NCI-H146 treated with DMSO at 0.1 percent for 48 hours (cell line): ENCODE data around the gene SCCPDH.
A peak's percentile ranks its signal among the peaks of the same experiment; 100 is the strongest.
"Not testable (repeated sequence)": the region's sequence is repeated elsewhere in the genome, so short reads cannot be mapped to it uniquely, and the experiment has no call there.

Source experiments
- DNase-seq: peaks from one replicate; lab custom pipeline; 2025; ENCODE audit not compliant: unreplicated experiment; lab: John Stamatoyannopoulos, UW

SCCPDH gene

DNA sequence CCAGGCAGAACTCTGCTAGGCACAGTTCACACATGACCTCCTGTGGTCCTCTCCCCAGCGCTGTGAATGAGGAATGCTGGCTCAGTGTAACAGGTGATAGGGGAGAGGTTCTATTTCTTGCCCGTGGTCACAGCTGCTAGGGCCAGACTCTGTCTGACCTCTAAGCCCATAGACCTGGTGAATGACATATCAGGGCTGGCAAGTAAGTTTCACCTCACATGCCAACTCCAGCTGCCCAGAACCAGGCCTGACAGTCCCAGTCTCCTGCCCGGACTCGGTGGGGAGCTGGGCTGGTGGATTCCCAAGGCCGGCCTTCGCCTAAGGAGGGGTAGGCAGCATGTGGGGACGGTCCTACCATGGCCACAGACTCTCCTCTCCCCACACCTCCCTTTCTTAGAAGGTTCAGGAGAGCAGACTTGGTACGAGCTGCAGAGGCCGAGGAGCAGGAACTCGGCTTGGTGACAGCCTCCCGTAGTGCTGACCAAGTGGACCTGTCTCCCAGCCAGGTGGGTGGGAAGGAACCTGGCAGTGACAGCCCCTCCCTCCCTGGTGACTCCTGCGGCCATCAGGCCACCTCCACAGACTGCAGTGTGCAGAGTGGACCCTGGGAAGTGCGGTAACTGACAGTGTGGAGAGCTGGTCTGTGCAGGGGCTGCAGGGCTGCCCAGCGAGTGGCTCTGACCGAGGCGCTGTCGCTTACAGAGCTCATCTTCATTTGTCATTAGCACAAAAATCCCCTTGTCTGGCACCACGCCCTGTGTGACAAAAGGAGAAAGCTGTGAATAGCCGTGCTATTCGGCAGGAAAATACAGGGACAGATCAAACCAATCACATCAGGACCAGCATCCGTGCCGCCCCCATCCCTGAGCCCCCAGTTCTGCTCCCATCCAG is 74.6 kb downstream of the SCCPDH start:
- no peak for DNase-seq

DNA sequence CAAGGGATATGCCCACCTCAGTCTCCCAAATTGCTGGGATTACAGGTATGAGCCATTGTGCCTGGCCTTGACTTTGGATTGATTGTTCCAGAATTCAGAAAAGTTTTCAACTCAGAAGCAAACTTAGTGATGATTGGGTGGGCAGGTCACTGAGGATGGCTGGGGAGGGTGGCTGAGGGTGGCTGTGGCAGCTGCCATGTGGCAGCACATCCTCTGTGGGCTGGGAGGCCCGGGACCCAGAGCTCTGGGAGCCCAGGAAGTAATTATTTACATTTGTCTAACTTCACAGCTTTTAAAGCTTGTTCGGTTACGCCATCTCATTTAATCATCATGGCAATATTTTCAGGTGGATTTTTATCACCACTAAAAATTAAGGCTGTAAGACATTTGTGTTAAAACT is 76.1 kb downstream of the SCCPDH start:
- no peak for DNase-seq

DNA sequence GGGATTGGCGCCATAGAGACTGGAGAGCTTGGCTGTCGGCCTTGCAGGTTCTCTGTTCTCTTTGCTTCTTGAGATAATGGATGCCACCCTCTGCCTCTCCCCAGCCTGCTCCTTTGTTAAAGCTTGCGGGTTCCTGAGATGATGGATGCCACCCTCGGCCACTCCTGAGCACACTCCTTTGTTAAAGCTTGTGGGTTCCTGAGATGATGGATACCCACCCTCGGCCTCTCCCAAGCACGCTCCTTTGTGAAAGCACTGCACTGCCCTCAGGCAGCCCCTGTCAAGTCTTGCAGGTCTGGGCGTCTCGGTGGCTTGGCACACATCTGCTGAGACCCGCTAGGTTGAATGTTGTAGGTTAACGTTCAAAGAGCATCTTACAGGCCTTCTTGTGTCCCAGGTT is 76.5 kb downstream of the SCCPDH start:
- DNase-seq, result no peak

DNA sequence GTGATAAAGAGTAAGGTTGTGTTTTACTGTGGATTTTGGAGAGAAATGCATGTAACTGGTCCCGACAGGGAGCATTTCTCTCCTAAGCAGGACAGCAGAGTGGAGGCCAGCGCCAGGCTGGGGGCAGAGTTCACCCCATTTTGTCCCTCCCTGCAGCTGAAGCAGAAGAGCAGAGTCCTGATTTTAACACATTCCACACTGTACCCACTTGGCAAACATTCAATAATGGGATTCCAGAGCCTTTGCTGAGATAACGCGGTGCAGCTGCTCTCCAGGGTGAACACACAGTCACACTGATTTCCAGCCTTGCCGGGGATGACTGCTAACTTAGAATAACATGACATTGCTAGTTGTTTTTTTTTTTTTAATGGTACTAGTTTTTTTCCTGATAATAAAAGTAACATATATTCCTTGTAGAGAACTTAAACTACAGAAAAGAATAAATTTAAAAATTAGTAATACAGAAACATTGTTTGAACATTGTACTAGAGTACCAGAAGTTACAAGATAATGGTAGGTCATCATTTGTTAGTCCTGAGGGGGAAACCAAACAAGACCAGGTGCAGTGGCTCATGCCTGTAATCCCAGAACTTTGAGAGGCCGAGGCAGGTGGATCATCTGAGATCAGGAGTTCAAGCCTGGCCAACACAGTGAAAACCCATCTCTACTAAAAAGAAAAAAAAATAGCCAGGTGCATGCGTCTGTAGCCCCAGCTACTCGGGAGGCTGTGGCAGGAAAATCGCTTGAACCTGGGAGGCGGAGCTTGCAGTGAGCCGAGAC is 77.2 kb downstream of the SCCPDH start:
- peak; percentile 53 for DNase-seq

DNA sequence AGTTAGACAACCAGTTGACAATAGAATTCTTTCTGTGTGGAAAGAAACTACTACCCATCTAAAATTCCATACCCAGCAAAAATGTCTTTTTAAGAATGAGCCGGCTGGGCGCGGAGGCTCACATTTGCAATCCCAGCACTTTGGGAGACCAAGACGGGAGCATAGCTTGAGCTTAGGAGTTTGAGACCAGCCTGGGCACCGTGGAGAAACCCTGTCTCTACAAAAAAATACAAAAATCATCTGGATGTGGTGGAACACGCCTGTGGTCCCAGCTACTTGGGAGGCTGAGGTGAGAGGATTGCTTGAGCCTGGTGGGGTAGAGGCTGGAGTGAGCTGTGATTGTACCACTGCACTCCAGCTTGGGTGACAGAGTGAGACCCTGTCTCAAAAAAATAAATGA is 79.2 kb downstream of the SCCPDH start:
- no peak for DNase-seq

DNA sequence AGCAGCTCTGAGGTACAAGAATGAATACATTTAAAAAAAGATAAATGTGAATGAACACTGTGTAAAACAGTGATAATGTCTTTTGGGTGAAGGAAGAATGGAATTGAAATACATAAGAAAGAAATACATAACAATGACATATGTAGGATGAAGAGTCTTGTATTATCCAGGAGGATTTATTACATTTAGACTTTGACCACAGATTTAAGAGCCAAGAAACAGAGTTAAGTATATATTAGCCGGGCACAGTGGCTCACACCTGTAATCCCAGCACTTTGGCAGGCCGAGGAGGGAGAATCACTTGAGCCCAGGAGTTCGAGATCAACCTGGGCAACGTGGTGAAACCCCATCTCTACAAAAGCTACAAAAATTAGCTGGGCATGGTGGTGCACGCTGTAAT is 79.7 kb downstream of the SCCPDH start:
- no peak for DNase-seq

DNA sequence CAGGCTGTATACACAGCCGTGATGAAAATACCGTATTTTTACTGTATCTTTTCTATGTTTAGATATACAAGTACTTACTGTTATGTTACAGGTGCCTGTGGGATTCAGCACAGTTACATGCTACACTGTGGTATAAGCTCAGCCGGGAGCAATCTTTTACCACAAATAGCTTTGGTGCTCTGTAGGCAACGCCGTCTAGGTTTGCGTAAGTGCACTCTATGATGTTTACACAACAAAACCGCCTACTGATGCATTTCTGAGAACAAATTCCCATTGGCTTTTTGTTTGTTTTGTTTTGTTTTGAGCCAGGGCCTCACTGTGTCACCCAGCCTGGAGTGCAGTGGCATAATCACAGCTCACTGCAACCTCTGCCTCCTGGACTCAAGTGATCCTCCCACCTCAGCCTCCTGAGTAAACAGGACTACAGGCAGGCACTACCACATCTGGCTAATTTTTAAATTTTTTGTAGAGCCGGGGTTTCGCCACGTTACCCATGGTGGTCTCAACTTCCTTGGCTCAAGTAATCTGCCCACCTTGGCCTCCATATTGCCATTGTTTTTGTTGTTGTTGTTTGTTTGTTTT is 81.0 kb downstream of the SCCPDH start:
- no peak for DNase-seq

DNA sequence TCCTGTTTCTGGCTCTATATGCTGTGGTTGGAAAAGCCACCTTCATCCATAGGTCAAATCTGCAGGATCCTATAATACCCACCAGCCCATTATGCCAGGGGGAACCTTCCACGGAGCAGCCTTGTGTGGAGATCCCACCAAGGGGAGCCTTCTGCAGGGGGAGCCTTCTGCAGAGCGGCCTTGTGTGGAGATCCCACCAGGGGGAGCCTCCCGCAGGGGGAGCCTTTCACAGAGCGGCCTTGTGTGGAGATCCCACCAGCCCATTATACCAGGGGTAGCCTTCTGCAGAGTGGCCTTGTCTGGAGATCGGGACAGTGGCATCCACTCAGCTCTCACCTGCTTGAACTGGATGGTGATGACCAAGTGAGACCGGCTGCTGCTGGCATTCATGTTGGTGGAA is 85.3 kb downstream of the SCCPDH start:
- DNase-seq, result no peak

DNA sequence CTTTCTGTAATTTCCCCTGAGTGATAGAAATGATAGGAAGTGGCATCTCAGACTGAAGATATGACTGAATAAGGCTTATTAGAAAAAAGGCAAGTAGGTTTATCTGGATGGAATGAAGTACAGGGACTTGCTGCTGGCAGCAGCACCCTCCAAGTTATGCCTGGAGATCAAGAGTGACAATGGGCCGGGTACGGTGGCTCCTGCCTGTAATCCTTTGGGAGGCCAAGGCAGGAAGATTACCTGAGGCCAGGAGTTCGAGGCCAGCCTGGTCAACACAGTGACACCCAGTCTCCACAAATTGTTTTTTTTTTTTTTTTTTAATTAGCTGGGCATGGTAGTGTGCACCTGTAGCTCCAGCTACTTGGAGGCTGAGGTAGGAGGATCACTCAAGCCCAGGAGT is 87.8 kb downstream of the SCCPDH start:
- DNase-seq, result no peak

DNA sequence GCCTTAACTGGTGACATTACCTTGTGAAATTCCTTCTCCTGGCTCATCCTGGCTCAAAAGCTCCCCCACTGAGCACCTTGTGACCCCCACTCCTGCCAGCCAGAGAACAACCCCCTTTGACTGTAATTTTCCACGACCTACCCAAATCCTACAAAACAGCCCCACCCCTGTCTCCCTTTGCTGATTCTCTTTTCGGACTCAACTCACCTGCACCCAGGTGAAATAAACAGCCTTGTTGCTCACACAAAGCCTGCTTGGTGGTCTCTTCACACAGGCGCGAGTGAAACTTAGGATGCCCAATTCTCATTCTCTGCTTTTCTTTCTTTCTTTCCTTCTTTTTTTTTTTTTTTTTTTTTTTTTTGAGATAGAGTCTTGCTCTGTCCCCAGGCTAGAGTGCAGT is 89.1 kb downstream of the SCCPDH start:
- not testable (repeated sequence) for DNase-seq

DNA sequence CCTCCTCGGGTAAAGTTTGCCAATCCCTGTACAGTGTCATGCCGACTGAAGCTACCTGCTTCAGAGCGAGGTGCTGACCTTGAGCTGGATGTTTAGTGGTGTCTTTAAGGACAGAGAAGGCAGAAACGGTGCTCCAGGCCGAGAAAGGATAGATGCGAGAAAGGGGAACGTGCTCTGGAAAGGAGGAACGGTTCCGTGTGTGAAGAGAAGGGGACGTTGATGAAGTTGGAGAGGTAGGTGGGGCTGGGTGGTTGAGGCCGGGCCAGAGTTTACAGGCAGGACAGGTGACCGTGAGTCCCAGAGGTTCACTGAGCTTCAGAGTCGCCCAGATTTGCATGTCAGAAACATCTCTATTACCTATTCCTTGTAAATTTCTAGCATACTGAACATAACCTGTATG is 90.7 kb downstream of the SCCPDH start:
- DNase-seq, result no peak

DNA sequence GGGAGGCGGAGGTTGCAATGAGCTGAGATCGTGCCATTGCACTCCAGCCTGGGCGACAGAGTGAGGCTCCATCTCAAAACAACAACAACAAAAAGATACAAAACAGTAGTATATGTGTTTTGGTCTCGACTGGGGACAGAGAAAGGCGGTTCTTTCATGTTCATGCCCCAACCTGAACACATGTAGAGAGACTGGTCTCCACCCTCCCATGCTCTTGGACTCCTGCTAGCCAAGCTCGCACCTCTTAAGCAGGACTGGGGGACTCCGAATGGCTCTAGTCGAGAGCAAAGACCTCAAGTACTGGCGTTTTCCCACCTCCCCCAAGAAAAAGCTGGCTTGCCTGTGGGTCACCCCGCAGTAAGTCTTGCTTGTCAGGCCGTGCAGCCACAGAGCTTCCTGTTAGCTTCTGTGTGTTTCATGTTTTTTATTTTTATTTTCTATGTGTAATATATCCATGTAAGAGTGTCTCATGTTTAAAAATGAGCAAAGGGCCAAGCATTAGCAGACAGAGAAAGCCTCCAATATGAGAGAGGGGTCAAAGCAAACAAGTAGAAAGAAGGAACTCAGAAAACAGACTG is 91.6 kb downstream of the SCCPDH start:
- no peak for DNase-seq
